ENCODE measurements around the gene SLC25A47.

GRCh38 chr14:100304825-100305323 lies 18.3 kb upstream of the SLC25A47 start:
- no peak for TF ChIP-seq YY1 (IDR thresholded peaks at IDR 0.05; ENCODE audit: insufficient read depth, insufficient read length)
- no peak for TF ChIP-seq ZNF274 (IDR thresholded peaks at IDR 0.05; ENCODE audit: low read depth, low read length)
- no peak for TF ChIP-seq SUZ12 (IDR thresholded peaks at IDR 0.05; ENCODE audit: extremely low read depth, insufficient read depth, insufficient read length)

All from NT2/D1 (cell line).